ENCODE results near the gene EZH1. TPM values are rescaled to one million over a fixed set of nuclear protein-coding genes. Genes with fewer than 3 reads are reported as not detected.

Gene EZH1
- total and polyA plus RNA-seq, 10 of the 15 experiments (the other 5 are each of a cell fraction or from before 2014, with no cell fraction given): 6.1 to 43.3 (median 16.8) TPM

DNA sequence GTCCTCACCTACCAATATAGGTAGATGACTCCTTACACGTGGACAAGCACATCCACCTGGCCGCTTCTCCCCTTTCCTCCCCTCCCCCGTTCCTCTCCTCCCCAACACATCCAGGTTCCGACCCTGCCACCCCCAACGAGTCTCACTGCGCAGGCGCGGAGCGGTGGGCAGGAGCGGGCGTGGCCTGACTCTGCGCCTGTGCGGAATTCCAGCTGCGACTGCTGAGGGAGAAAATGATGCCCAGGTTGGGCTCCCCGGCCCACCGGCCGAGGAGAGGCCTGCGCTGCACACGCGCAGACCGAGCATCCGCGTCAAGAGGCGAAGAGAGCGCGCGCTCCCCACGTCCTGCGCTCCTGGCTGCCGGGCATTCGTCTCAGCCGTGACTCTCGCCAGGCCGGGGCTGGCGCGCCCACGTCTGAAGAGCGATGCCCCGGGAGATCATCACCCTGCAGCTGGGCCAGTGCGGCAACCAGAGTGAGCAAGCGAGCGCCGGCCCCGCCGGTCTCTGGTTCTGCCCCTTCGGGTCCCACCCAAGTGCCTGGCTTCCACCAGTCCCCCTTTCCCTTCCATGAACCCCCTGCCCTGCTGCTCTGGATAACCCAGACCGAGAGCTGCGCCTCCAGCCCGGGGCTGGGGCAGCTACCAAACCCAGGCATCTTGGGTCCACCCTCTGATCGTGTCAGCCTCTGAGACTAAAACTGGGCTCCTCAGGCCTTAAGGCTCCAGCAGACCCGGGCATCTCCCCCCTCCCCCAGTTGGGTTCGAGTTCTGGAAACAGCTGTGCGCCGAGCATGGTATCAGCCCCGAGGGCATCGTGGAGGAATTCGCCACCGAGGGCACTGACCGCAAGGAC is 85.5 kb downstream of the EZH1 start, which contains the start of gene TUBG2 (continued):
- TF ChIP-seq, protein P1, sequence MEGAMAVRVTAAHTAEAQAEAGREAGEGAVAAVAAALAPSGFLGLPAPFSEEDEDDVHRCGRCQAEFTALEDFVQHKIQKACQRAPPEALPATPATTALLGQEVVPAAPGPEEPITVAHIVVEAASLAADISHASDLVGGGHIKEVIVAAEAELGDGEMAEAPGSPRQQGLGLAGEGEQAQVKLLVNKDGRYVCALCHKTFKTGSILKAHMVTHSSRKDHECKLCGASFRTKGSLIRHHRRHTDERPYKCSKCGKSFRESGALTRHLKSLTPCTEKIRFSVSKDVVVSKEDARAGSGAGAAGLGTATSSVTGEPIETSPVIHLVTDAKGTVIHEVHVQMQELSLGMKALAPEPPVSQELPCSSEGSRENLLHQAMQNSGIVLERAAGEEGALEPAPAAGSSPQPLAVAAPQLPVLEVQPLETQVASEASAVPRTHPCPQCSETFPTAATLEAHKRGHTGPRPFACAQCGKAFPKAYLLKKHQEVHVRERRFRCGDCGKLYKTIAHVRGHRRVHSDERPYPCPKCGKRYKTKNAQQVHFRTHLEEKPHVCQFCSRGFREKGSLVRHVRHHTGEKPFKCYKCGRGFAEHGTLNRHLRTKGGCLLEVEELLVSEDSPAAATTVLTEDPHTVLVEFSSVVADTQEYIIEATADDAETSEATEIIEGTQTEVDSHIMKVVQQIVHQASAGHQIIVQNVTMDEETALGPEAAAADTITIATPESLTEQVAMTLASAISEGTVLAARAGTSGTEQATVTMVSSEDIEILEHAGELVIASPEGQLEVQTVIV (IDR thresholded peaks at IDR 0.05; ENCODE audit: borderline replicate concordance, partially characterized antibody): no peak
- TF ChIP-seq ATF7 (IDR thresholded peaks at IDR 0.05; ENCODE audit: low read depth) (no peak), SPI1 (IDR thresholded peaks at IDR 0.05; ENCODE audit: borderline replicate concordance, insufficient read depth, low read depth, low read length) (no peak), SMAD5 (IDR thresholded peaks at IDR 0.05; ENCODE audit: low read depth) (no peak), EED (IDR thresholded peaks at IDR 0.05; ENCODE audit: low read depth) (peak; percentile 41; the same call in 1 of the 2 replicates), ZNF207 (IDR thresholded peaks at IDR 0.05; ENCODE audit: borderline replicate concordance) (peak; percentile 47; the same call in 1 of the 2 replicates), CBFB (IDR thresholded peaks at IDR 0.05; ENCODE audit: low read depth) (no peak), SREBF2 (IDR thresholded peaks at IDR 0.05; ENCODE audit: low read length) (no peak), DPF2 (IDR thresholded peaks at IDR 0.05) (0 out of 2 replicates have a peak, but pooled peaks have one; percentile 49), SMC3 (IDR thresholded peaks at IDR 0.05; ENCODE audit: borderline replicate concordance, low read length) (no peak), EGR1 (IDR thresholded peaks at IDR 0.05; ENCODE audit: borderline replicate concordance in 1 of 2, low read depth in 2 of 2, low read length in 2 of 2) (0 out of 3 replicates have a peak, but pooled peaks of 1 of the 2 experiments have one; percentile 14), BMI1 (IDR thresholded peaks at IDR 0.05; ENCODE audit: borderline replicate concordance) (no peak), MXI1 (IDR thresholded peaks at IDR 0.05; ENCODE audit: low read depth, low read length) (peak; percentile 56; the same call in 1 of the 2 replicates), HDGF (IDR thresholded peaks at IDR 0.05) (peak; percentile 78; the same call in 1 of the 2 replicates), MYB (IDR thresholded peaks at IDR 0.05; ENCODE audit: borderline replicate concordance, low read depth, low read length) (no peak), SIX5 (IDR thresholded peaks at IDR 0.05; ENCODE audit: low read depth, low read length, severe bottlenecking) (no peak), IKZF1 (conservative IDR thresholded peaks at IDR 0.05) (peak; percentile 95), SMAD1 (IDR thresholded peaks at IDR 0.05; ENCODE audit: low read depth, partially characterized antibody) (no peak), POLR2AphosphoS5 (IDR thresholded peaks at IDR 0.05; ENCODE audit: low read length) (no peak), KDM1A (IDR thresholded peaks at IDR 0.05; ENCODE audit: borderline replicate concordance) (no peak), NFXL1 (IDR thresholded peaks at IDR 0.05; ENCODE audit: borderline replicate concordance) (no peak), POU2F2 (IDR thresholded peaks at IDR 0.05; ENCODE audit: borderline replicate concordance, low read depth, low read length) (no peak)
- TF ChIP-seq, protein P2, sequence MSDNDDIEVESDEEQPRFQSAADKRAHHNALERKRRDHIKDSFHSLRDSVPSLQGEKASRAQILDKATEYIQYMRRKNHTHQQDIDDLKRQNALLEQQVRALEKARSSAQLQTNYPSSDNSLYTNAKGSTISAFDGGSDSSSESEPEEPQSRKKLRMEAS (IDR thresholded peaks at IDR 0.05; ENCODE audit: low read depth, low read length): no peak
- TF ChIP-seq, protein P3, sequence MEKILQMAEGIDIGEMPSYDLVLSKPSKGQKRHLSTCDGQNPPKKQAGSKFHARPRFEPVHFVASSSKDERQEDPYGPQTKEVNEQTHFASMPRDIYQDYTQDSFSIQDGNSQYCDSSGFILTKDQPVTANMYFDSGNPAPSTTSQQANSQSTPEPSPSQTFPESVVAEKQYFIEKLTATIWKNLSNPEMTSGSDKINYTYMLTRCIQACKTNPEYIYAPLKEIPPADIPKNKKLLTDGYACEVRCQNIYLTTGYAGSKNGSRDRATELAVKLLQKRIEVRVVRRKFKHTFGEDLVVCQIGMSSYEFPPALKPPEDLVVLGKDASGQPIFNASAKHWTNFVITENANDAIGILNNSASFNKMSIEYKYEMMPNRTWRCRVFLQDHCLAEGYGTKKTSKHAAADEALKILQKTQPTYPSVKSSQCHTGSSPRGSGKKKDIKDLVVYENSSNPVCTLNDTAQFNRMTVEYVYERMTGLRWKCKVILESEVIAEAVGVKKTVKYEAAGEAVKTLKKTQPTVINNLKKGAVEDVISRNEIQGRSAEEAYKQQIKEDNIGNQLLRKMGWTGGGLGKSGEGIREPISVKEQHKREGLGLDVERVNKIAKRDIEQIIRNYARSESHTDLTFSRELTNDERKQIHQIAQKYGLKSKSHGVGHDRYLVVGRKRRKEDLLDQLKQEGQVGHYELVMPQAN (conservative IDR thresholded peaks at IDR 0.05): 0 out of 2 replicates have a peak, but pooled peaks have one; percentile 30

All from GM12878 (cell line).